ENCODE results near the gene FAM50A.

FAM50A gene

GRCh38 chrX:154441984-154442707, 1.8 kb upstream of the FAM50A start:
- TF ChIP-seq GATA2 (IDR thresholded peaks at IDR 0.05; ENCODE audit: low read depth, low read length) (no peak), GATA3 (IDR thresholded peaks at IDR 0.05; ENCODE audit: low read depth, low read length) (no peak)

GRCh38 chrX:154443479-154443910, 446 bp upstream of the FAM50A start:
- TF ChIP-seq GATA2 (IDR thresholded peaks at IDR 0.05; ENCODE audit: low read depth, low read length) (no peak), GATA3 (IDR thresholded peaks at IDR 0.05; ENCODE audit: low read depth, low read length) (no peak)

DNA sequence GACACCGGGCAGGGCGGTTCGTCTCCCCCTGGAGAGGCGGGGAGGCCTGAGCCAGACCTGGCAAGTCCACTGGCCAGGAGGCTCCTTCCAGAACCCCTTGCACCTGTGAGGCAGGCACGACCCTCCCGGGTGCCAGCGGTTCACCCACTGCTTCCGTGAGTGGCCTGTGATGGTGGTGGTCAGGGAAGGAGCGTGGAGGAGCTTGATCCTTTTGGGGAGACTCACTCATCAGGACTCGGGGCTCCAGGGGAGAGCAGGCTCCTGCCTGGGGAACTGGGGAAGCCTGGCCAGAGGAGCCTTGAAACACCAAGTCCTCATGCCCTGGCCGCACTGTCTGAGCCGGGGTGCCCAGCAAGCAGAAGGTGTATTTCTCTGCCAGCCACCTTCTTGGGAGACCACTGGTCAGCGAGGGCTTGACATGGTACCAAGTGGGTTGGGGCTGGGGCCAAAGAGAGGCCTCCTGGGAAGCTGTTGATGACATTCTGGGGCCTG, 860 bp downstream of the FAM50A start:
- TF ChIP-seq GATA3 (IDR thresholded peaks at IDR 0.05; ENCODE audit: low read depth, low read length): no peak
- no peak for TF ChIP-seq GATA2 (IDR thresholded peaks at IDR 0.05; ENCODE audit: low read depth, low read length)

DNA sequence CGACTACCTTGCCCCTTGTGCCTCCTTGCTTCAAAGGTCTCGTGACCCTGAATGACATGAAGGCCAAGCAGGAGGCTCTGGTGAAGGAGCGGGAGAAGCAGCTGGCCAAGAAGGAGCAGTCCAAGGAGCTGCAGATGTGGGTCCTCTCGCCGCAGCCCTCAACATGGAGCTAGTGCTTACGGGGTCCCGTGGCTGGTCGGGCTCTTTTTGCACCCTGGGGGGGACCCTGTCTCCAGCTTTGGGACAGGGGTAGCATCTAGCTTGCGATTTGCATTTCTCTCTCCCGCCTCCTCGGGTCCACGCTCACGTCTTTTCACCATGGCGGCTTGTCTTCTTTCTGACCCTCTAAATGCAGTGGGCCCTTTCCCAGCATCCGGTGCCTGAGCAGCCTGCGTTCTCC, 1.8 kb downstream of the FAM50A start:
- TF ChIP-seq GATA2 (IDR thresholded peaks at IDR 0.05; ENCODE audit: low read depth, low read length): no peak
- no peak for TF ChIP-seq GATA3 (IDR thresholded peaks at IDR 0.05; ENCODE audit: low read depth, low read length)

- TF ChIP-seq GATA3 (IDR thresholded peaks at IDR 0.05; ENCODE audit: low read depth, low read length) (no peak), GATA2 (IDR thresholded peaks at IDR 0.05; ENCODE audit: low read depth, low read length) (no peak)
Observed at GRCh38 chrX:154446430-154446829, 2.5 kb downstream of the FAM50A start.

DNA sequence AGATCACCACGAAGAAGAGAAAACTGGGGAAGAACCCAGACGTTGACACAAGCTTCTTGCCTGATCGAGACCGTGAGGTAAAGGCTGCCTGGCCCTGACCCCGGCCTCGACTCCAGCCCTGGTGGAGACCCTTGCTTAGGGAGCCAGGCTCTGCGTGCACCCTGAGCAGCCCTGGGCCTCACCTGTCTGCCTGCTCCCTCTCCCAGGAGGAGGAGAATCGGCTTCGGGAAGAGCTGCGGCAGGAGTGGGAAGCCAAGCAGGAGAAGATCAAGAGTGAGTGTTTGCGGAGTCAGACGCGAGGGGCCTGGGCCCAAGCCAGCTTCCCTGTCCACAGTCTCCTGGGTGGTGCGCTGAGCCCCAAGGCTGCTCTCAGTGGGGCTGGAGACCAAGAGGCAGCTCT, 4.5 kb downstream of the FAM50A start:
- no peak for TF ChIP-seq GATA2 (IDR thresholded peaks at IDR 0.05; ENCODE audit: low read depth, low read length)
- no peak for TF ChIP-seq GATA3 (IDR thresholded peaks at IDR 0.05; ENCODE audit: low read depth, low read length)

DNA sequence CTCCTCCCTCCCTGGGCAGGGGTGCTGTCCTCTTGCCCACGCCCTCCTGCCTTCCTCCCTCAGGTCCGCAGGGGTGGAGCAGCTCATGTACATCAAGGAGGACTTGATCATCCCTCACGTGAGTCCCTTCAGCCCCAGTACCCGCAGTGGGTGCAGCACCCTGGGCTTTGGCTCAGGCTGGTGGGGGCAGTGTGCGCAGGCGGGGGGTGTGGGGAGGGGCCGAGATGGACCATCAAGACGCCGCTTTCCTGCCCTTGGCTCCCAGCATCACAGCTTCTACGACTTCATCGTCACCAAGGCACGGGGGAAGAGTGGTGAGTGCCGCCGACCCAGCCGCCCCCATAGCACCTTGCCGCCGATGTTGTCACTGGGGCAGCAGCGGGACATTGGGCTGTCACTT, 5.7 kb downstream of the FAM50A start:
- TF ChIP-seq GATA3 (IDR thresholded peaks at IDR 0.05; ENCODE audit: low read depth, low read length) (no peak), GATA2 (IDR thresholded peaks at IDR 0.05; ENCODE audit: low read depth, low read length) (no peak)

- no peak for TF ChIP-seq GATA3 (IDR thresholded peaks at IDR 0.05; ENCODE audit: low read depth, low read length)
- no peak for TF ChIP-seq GATA2 (IDR thresholded peaks at IDR 0.05; ENCODE audit: low read depth, low read length)
Observed at GRCh38 chrX:154450312-154450711, 6.4 kb downstream of the FAM50A start.

DNA sequence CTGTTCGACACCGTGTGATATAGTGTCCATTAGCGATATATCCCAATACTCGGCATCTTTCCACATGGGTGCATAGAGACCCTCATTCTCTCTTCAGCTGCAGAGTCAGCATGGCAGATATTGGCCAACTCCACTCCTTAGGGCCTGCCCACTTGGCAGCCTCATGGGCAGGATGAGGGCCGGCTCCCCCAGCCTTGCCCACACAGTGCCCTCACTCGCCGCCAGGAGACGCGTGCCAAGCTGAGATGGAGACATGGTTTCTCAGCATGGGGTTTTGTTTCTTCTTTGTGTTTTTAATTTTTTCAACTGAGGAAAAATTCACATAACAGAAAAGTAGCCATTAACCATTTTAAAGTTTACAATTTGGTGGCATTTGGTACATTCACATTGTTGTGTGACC, 8.9 kb downstream of the FAM50A start:
- no peak for TF ChIP-seq GATA3 (IDR thresholded peaks at IDR 0.05; ENCODE audit: low read depth, low read length)

GRCh38 chrX:154457491-154458115, 13.7 kb downstream of the FAM50A start:
- TF ChIP-seq GATA2 (IDR thresholded peaks at IDR 0.05; ENCODE audit: low read depth, low read length): no peak
- no peak for TF ChIP-seq GATA3 (IDR thresholded peaks at IDR 0.05; ENCODE audit: low read depth, low read length)

GRCh38 chrX:154458116-154458953, 14.4 kb downstream of the FAM50A start, which contains the start of gene PLXNA3:
PLXNA3 (plus strand) TSS chrX:154458281; CDS start chrX:154460184, 1,903 bp downstream.
- TF ChIP-seq GATA2 (IDR thresholded peaks at IDR 0.05; ENCODE audit: low read depth, low read length) (no peak), GATA3 (IDR thresholded peaks at IDR 0.05; ENCODE audit: low read depth, low read length) (no peak)

GRCh38 chrX:154458954-154459778, 15.2 kb downstream of the FAM50A start:
- no peak for TF ChIP-seq GATA3 (IDR thresholded peaks at IDR 0.05; ENCODE audit: low read depth, low read length)
- TF ChIP-seq GATA2 (IDR thresholded peaks at IDR 0.05; ENCODE audit: low read depth, low read length): no peak

GRCh38 chrX:154459832-154460231, 15.9 kb downstream of the FAM50A start:
- no peak for TF ChIP-seq GATA2 (IDR thresholded peaks at IDR 0.05; ENCODE audit: low read depth, low read length)
- no peak for TF ChIP-seq GATA3 (IDR thresholded peaks at IDR 0.05; ENCODE audit: low read depth, low read length)

All from SH-SY5Y (cell line).